Natural killer cell treated with Interleukin-12 subunit alpha and Interleukin-12 subunit beta and Interleukin-15 and Interleukin-18, amount 100 ng/mL, for 72 hours (primary cell): ENCODE measurements around the gene CSNK2A1. TPM values are rescaled to one million over a fixed set of nuclear protein-coding genes. Genes with fewer than 3 reads are reported as not detected.
"Not testable (repeated sequence)": the region's sequence is repeated elsewhere in the genome, so short reads cannot be mapped to it uniquely, and the experiment has no call there.

ENCODE experiments used
- ATAC-seq, 2 donors: fragments of 150-1000 bp; cut with Tn5 transposase in 1 of 2; sonication (Bioruptor Pico), chemical (Tn5 transposase) in 1 of 2; 2 replicates each; pipeline ENCODE4 v1.10.0; 2021
- DNase-seq: peaks from one replicate; pipeline ENCODE4 v3.0.0; 2022; ENCODE audit warnings: low spot score
- H3K27ac Mint-ChIP-seq, 2 donors: 1 replicate in 1 of 2; 2 replicates in 1 of 2; pipeline ENCODE4 v1.8.0; 2022; ENCODE audit warnings: mixed read lengths in 2 of 2, mild to moderate bottlenecking in 1 of 2, moderate library complexity in 1 of 2
- H3K27me3 Mint-ChIP-seq, 2 donors: 1 replicate in 1 of 2; 2 replicates in 1 of 2; pipeline ENCODE4 v1.8.0; 2022; ENCODE audit warnings: mixed read lengths in 2 of 2
- H3K36me3 Mint-ChIP-seq: one replicate; pipeline ENCODE4 v1.8.0; 2022; ENCODE audit warnings: mixed read lengths
- H3K4me1 Mint-ChIP-seq, 2 donors: 1 replicate in 1 of 2; 2 replicates in 1 of 2; pipeline ENCODE4 v1.8.0; 2022; ENCODE audit warnings: low read depth in 2 of 2, mixed read lengths in 2 of 2, mild to moderate bottlenecking in 1 of 2
- H3K4me3 Mint-ChIP-seq: one replicate; pipeline ENCODE4 v1.8.0; 2022; ENCODE audit warnings: mixed read lengths
- H3K9me3 Mint-ChIP-seq: 2 replicates; pipeline ENCODE4 v1.8.0; 2022; ENCODE audit warnings: mixed read lengths
- total RNA-seq, 2 donors: library from RNA; stranded (reverse); gene quantifications; one replicate each; pipeline ENCODE4 v1.2.3, GENCODE V29; 2022

The CSNK2A1 gene
- total RNA-seq, 2 donors from 2014 or later, result 134 to 163 TPM

- not testable (repeated sequence) for H3K36me3 Mint-ChIP-seq, ATAC-seq, H3K4me3 Mint-ChIP-seq, H3K27ac Mint-ChIP-seq, H3K27me3 Mint-ChIP-seq, H3K9me3 Mint-ChIP-seq, DNase-seq
- peaks cover 39 to 40% of the 10 kb centered on the region in 2 donors for H3K4me1 Mint-ChIP-seq
Observed at GRCh38 chr20:510328-511057, 33.1 kb downstream of the CSNK2A1 start.

- not testable (repeated sequence) for H3K9me3 Mint-ChIP-seq, DNase-seq, H3K4me3 Mint-ChIP-seq, H3K27ac Mint-ChIP-seq, H3K27me3 Mint-ChIP-seq, ATAC-seq, H3K36me3 Mint-ChIP-seq
- peaks cover 21 to 22% of the 10 kb centered on the region in 2 donors for H3K4me1 Mint-ChIP-seq
Observed at GRCh38 chr20:508364-508787, 35.2 kb downstream of the CSNK2A1 start.

- Mint-ChIP-seq H3K27ac (no peak overlapping the region), H3K4me1 (peaks cover 21% of the 10 kb centered on the region in 2 donors), H3K27me3 (no peaks in the 10 kb centered on the region), H3K4me3 (no peak overlapping the region), H3K36me3 (peaks cover 14% of the 10 kb centered on the region), H3K9me3 (no peaks in the 10 kb centered on the region)
- DNase-seq (no peak), ATAC-seq (no peak)
Observed at GRCh38 chr20:507761-508332, 35.7 kb downstream of the CSNK2A1 start.

- Mint-ChIP-seq H3K4me3 (no peak overlapping the region), H3K9me3 (no peaks in the 10 kb centered on the region), H3K36me3 (peaks cover 20% of the 10 kb centered on the region), H3K27ac (peak overlapping the region in 1 of 2 donors; percentile 51), H3K4me1 (peaks cover 17 to 22% of the 10 kb centered on the region in 2 donors), H3K27me3 (no peaks in the 10 kb centered on the region)
- DNase-seq, result no peak
- no peak for ATAC-seq
Observed at GRCh38 chr20:507006-507758, 36.4 kb downstream of the CSNK2A1 start.

- H3K9me3 Mint-ChIP-seq, result no peaks in the 10 kb centered on the region
- ATAC-seq (no peak), DNase-seq (no peak)
- no peaks in the 10 kb centered on the region for H3K27me3 Mint-ChIP-seq
- peaks cover 6 to 9% of the 10 kb centered on the region in 2 donors for H3K4me1 Mint-ChIP-seq
- H3K27ac Mint-ChIP-seq, result no peak overlapping the region
- H3K4me3 Mint-ChIP-seq, result no peak overlapping the region
- H3K36me3 Mint-ChIP-seq, result peaks cover 23% of the 10 kb centered on the region
Observed at GRCh38 chr20:504632-505075, 38.9 kb downstream of the CSNK2A1 start.

GRCh38 chr20:503048-503737, 40.4 kb downstream of the CSNK2A1 start:
- Mint-ChIP-seq H3K36me3 (peaks cover 33% of the 10 kb centered on the region), H3K4me3 (no peak overlapping the region), H3K4me1 (peaks cover 4 to 6% of the 10 kb centered on the region in 2 donors), H3K27ac (peak overlapping the region in 1 of 2 donors; percentile 2), H3K9me3 (no peaks in the 10 kb centered on the region), H3K27me3 (no peaks in the 10 kb centered on the region)
- no peak for DNase-seq
- no peak for ATAC-seq

- no peaks in the 10 kb centered on the region for H3K9me3 Mint-ChIP-seq
- no peak for ATAC-seq
- no peak overlapping the region for H3K4me3 Mint-ChIP-seq
- H3K27ac Mint-ChIP-seq, result no peak overlapping the region
- peaks cover 32% of the 10 kb centered on the region for H3K36me3 Mint-ChIP-seq
- DNase-seq, result no peak
- peaks cover 0 to 4% of the 10 kb centered on the region in 2 donors for H3K4me1 Mint-ChIP-seq
- H3K27me3 Mint-ChIP-seq, result no peaks in the 10 kb centered on the region
Observed at GRCh38 chr20:497979-498378, 45.6 kb downstream of the CSNK2A1 start.

- Mint-ChIP-seq H3K9me3 (no peaks in the 10 kb centered on the region), H3K27me3 (no peaks in the 10 kb centered on the region), H3K4me3 (no peak overlapping the region), H3K36me3 (peaks cover 21% of the 10 kb centered on the region), H3K4me1 (no peaks in the 10 kb centered on the region), H3K27ac (no peak overlapping the region)
- no peak for ATAC-seq
- no peak for DNase-seq
Observed at GRCh38 chr20:496126-496696, 47.4 kb downstream of the CSNK2A1 start.

- Mint-ChIP-seq H3K36me3 (peaks cover 30% of the 10 kb centered on the region), H3K4me3 (no peak overlapping the region), H3K9me3 (no peaks in the 10 kb centered on the region), H3K4me1 (no peaks in the 10 kb centered on the region), H3K27ac (no peak overlapping the region), H3K27me3 (no peaks in the 10 kb centered on the region)
- ATAC-seq (no peak), DNase-seq (no peak)
Observed at GRCh38 chr20:492159-492558, 51.4 kb downstream of the CSNK2A1 start.

GRCh38 chr20:487655-488054, 55.9 kb downstream of the CSNK2A1 start:
- ATAC-seq (no peak), DNase-seq (no peak)
- Mint-ChIP-seq H3K36me3 (peaks cover 41% of the 10 kb centered on the region), H3K27me3 (no peaks in the 10 kb centered on the region), H3K4me1 (no peaks in the 10 kb centered on the region), H3K9me3 (no peaks in the 10 kb centered on the region), H3K4me3 (no peak overlapping the region), H3K27ac (no peak overlapping the region)

GRCh38 chr20:483815-484644, 59.6 kb downstream of the CSNK2A1 start:
- Mint-ChIP-seq H3K27me3 (no peaks in the 10 kb centered on the region), H3K36me3 (peaks cover 41% of the 10 kb centered on the region), H3K27ac (no peak overlapping the region), H3K9me3 (no peaks in the 10 kb centered on the region), H3K4me3 (no peak overlapping the region), H3K4me1 (peaks cover 3% of the 10 kb centered on the region in 2 donors)
- ATAC-seq (no peak), DNase-seq (no peak)

- Mint-ChIP-seq H3K27ac (no peak overlapping the region), H3K4me3 (no peak overlapping the region), H3K4me1 (peaks cover 7 to 8% of the 10 kb centered on the region in 2 donors), H3K9me3 (no peaks in the 10 kb centered on the region), H3K27me3 (no peaks in the 10 kb centered on the region), H3K36me3 (peaks cover 20% of the 10 kb centered on the region)
- ATAC-seq (no peak), DNase-seq (no peak)
Observed at GRCh38 chr20:481167-481566, 62.4 kb downstream of the CSNK2A1 start.

- H3K4me3 Mint-ChIP-seq, result no peak overlapping the region
- H3K27me3 Mint-ChIP-seq, result no peaks in the 10 kb centered on the region
- H3K9me3 Mint-ChIP-seq, result no peaks in the 10 kb centered on the region
- DNase-seq (no peak), ATAC-seq (no peak)
- H3K27ac Mint-ChIP-seq, result no peak overlapping the region
- peaks cover 15% of the 10 kb centered on the region for H3K36me3 Mint-ChIP-seq
- H3K4me1 Mint-ChIP-seq, result peaks cover 7 to 8% of the 10 kb centered on the region in 2 donors
Observed at GRCh38 chr20:480044-480443, 63.5 kb downstream of the CSNK2A1 start.
